ENCODE measurements around the gene MAD2L1. TPM values are rescaled to one million over a fixed set of nuclear protein-coding genes. Genes with fewer than 3 reads are reported as not detected.

MAD2L1 gene
- total and polyA plus RNA-seq, 9 donors = 0.95 to 5.2 (median 2.0) TPM

GRCh38 chr4:120037411-120037810 lies 29.2 kb downstream of the MAD2L1 start:
- intact Hi-C loops (cut with DNase I) = no loop called here
- Histone ChIP-seq H3K4me3 (no peak overlapping the region), H3K27me3 (no peaks in the 10 kb centered on the region), H3K27ac (no peak overlapping the region), H3K9me3 (no peaks in the 10 kb centered on the region), H3K4me1 (ENCODE audit: insufficient read depth) (no peaks in the 10 kb centered on the region), H3K36me3 (no peaks in the 10 kb centered on the region)
- no peak for TF ChIP-seq POLR2A (IDR thresholded peaks at IDR 0.05)
- TF ChIP-seq EP300 (IDR thresholded peaks at IDR 0.05) = no peak
- no peak for TF ChIP-seq CTCF (IDR thresholded peaks at IDR 0.05)
- DNase-seq = no peak
- WGBS, 3 donors = 61 to 71% (median 67%) methylated on average over 2 of the region's 2 CpGs

GRCh38 chr4:120034913-120035312 lies 31.7 kb downstream of the MAD2L1 start:
- Histone ChIP-seq H3K27me3 (no peaks in the 10 kb centered on the region), H3K9me3 (no peaks in the 10 kb centered on the region), H3K36me3 (no peaks in the 10 kb centered on the region), H3K4me3 (no peak overlapping the region), H3K27ac (no peak overlapping the region), H3K4me1 (ENCODE audit: insufficient read depth) (no peaks in the 10 kb centered on the region)
- TF ChIP-seq EP300 (IDR thresholded peaks at IDR 0.05) = no peak
- DNase-seq = no peak
- intact Hi-C loops (cut with DNase I) = no loop called here
- WGBS, 3 donors = 41 to 54% (median 47%) methylated on average over 2 of the region's 2 CpGs

- Histone ChIP-seq H3K9me3 (no peaks in the 10 kb centered on the region), H3K27ac (no peak overlapping the region), H3K4me1 (ENCODE audit: insufficient read depth) (no peaks in the 10 kb centered on the region), H3K36me3 (no peaks in the 10 kb centered on the region), H3K27me3 (no peaks in the 10 kb centered on the region), H3K4me3 (no peak overlapping the region)
- no peak for DNase-seq
- 94% methylated on average over 2 of the region's 2 CpGs for WGBS, 3 donors
- intact Hi-C loops (cut with DNase I) = no loop called here
- no peak for TF ChIP-seq CTCF (IDR thresholded peaks at IDR 0.05)
- TF ChIP-seq POLR2A (IDR thresholded peaks at IDR 0.05) = no peak
- TF ChIP-seq EP300 (IDR thresholded peaks at IDR 0.05) = no peak
These were observed 39.8 kb downstream of the MAD2L1 start for GRCh38 chr4:120026853-120027252.

- intact Hi-C loops (cut with DNase I) = no loop called here
- H3K4me1 ChIP-seq (ENCODE audit: insufficient read depth) = no peaks in the 10 kb centered on the region
- no peak overlapping the region for H3K4me3 ChIP-seq
- no peak overlapping the region for H3K27ac ChIP-seq
- WGBS, 3 donors = 37 to 61% (median 54%) methylated on average over 1 of the region's 1 CpG
- no peak for TF ChIP-seq CTCF (IDR thresholded peaks at IDR 0.05)
- no peak for TF ChIP-seq EP300 (IDR thresholded peaks at IDR 0.05)
- TF ChIP-seq POLR2A (IDR thresholded peaks at IDR 0.05) = no peak
- no peaks in the 10 kb centered on the region for H3K27me3 ChIP-seq
- H3K36me3 ChIP-seq = no peaks in the 10 kb centered on the region
- DNase-seq = no peak
- H3K9me3 ChIP-seq = no peaks in the 10 kb centered on the region
These were observed 41.1 kb downstream of the MAD2L1 start for GRCh38 chr4:120025516-120025915.

- no peaks in the 10 kb centered on the region for H3K27me3 ChIP-seq
- TF ChIP-seq CTCF (IDR thresholded peaks at IDR 0.05) = no peak
- TF ChIP-seq POLR2A (IDR thresholded peaks at IDR 0.05) = no peak
- TF ChIP-seq EP300 (IDR thresholded peaks at IDR 0.05) = no peak
- DNase-seq = no peak
- WGBS, 3 donors = 96 to 98% (median 97%) methylated on average over 1 of the region's 1 CpG
- no peak overlapping the region for H3K4me3 ChIP-seq
- intact Hi-C loops (cut with DNase I) = no loop called here
- no peaks in the 10 kb centered on the region for H3K9me3 ChIP-seq
- H3K36me3 ChIP-seq = no peaks in the 10 kb centered on the region
- H3K4me1 ChIP-seq (ENCODE audit: insufficient read depth) = no peaks in the 10 kb centered on the region
- no peak overlapping the region for H3K27ac ChIP-seq
These were observed 47.9 kb downstream of the MAD2L1 start for GRCh38 chr4:120018786-120019185.
